GM23338 (cell line): Measurements from ENCODE around the gene FARP1. TPM values are rescaled to one million over a fixed set of nuclear protein-coding genes. Genes with fewer than 3 reads are reported as not detected.

Experiments
- ATAC-seq: fragments of 200-7000 bp; cut with Tn5 transposase; 3 replicates; pipeline ENCODE4 v1.9.1; 2020
- DNase-seq: peaks from one replicate; pipeline ENCODE4 v3.0.0-alpha.2; 2015; ENCODE audit warnings: low spot score
- H2AFZ ChIP-seq: fragments of 200-600 bp; sonication (generic); 2 replicates; pipeline ENCODE4 v1.8.0; 2016; ENCODE audit warnings: antibody characterized with exemption, mild to moderate bottlenecking, moderate library complexity
- H3F3A ChIP-seq: fragments of 200-600 bp; sonication (generic); replicated peaks from 2 replicates; pipeline ENCODE4 v1.8.0; 2017; ENCODE audit warnings: antibody characterized with exemption, mixed run types, low read depth
- H3K27ac ChIP-seq: fragments of 200-600 bp; sonication (generic); 2 replicates; pipeline ENCODE4 v1.6.1; 2016; ENCODE audit warnings: low read depth
- H3K27me3 ChIP-seq: fragments of 200-600 bp; sonication (generic); 2 replicates; pipeline ENCODE4 v1.8.0; 2016; ENCODE audit warnings: mild to moderate bottlenecking, mixed run types, moderate library complexity; ENCODE audit not compliant: insufficient read depth
- H3K36me3 ChIP-seq: fragments of 200-600 bp; sonication (generic); 2 replicates; pipeline ENCODE4 v1.8.0; 2016; ENCODE audit warnings: mild to moderate bottlenecking; ENCODE audit not compliant: insufficient read depth
- H3K4me1 ChIP-seq: fragments of 200-600 bp; sonication (generic); 2 replicates; pipeline ENCODE4 v1.8.0; 2016; ENCODE audit warnings: mild to moderate bottlenecking, moderate library complexity; ENCODE audit not compliant: insufficient read depth
- H3K4me2 ChIP-seq: fragments of 200-600 bp; sonication (generic); 2 replicates; pipeline ENCODE4 v1.7.1; 2017; ENCODE audit warnings: mixed run types
- H3K4me3 ChIP-seq: fragments of 200-600 bp; sonication (generic); 2 replicates; pipeline ENCODE4 v1.6.1; 2016; ENCODE audit warnings: mixed run types
- H3K79me2 ChIP-seq: fragments of 200-600 bp; sonication (generic); replicated peaks from 2 replicates; pipeline ENCODE4 v1.8.0; 2017; ENCODE audit warnings: mild to moderate bottlenecking; ENCODE audit not compliant: insufficient read depth
- H3K9me2 ChIP-seq: fragments of 200-600 bp; sonication (generic); 2 replicates; pipeline ENCODE4 v1.8.0; 2017; ENCODE audit not compliant: insufficient read depth
- H4K20me1 ChIP-seq: fragments of 200-600 bp; sonication (generic); replicated peaks from 2 replicates; pipeline ENCODE4 v1.8.0; 2017; ENCODE audit warnings: mild to moderate bottlenecking; ENCODE audit not compliant: insufficient read depth
- H3K27ac Mint-ChIP-seq: 2 replicates; pipeline ENCODE4 v1.8.0; 2020; ENCODE audit warnings: inconsistent platforms, mild to moderate bottlenecking, moderate library complexity, mixed read lengths
- H3K27me3 Mint-ChIP-seq: 3 replicates; pipeline ENCODE4 v1.8.0; 2022; ENCODE audit warnings: low read depth, mild to moderate bottlenecking, moderate library complexity, mixed read lengths, inconsistent platforms; ENCODE audit not compliant: insufficient read depth, poor library complexity
- H3K36me3 Mint-ChIP-seq: 3 replicates; pipeline ENCODE4 v1.8.0; 2021; ENCODE audit warnings: low read depth, mild to moderate bottlenecking, inconsistent platforms, moderate library complexity, mixed read lengths
- H3K4me1 Mint-ChIP-seq: 3 replicates; pipeline ENCODE4 v1.8.0; 2020; ENCODE audit warnings: mild to moderate bottlenecking, inconsistent platforms, mixed read lengths
- H3K4me3 Mint-ChIP-seq: 3 replicates; pipeline ENCODE4 v1.8.0; 2021; ENCODE audit warnings: moderate library complexity, mild to moderate bottlenecking, inconsistent platforms, mixed read lengths
- H3K9me3 Mint-ChIP-seq: 3 replicates; pipeline ENCODE4 v1.8.0; 2020; ENCODE audit warnings: moderate library complexity, mild to moderate bottlenecking, inconsistent platforms, mixed read lengths
- CREB1 ChIP-seq: fragments of 250-450 bp; sonication (Bioruptor Pico); IDR thresholded peaks from 2 replicates; pipeline ENCODE4 v1.5.0; 2020; ENCODE audit warnings: low read depth, mild to moderate bottlenecking, moderate library complexity
- CTCF ChIP-seq, 2 experiments: fragments of 200-600 bp in 1 of 2; sonication (generic) in 1 of 2; conservative IDR thresholded peaks; 2 replicates each; pipeline versions ENCODE4 v1.5.1 to v1.6.1; 2016 to 2017; ENCODE audit warnings: antibody characterized with exemption in 2 of 2, low read depth in 2 of 2, mild to moderate bottlenecking in 2 of 2, moderate library complexity in 1 of 2
- ETS1 ChIP-seq: IDR thresholded peaks from 2 replicates; pipeline ENCODE4 v1.6.1; 2016; ENCODE audit warnings: antibody characterized with exemption
- EZH2 ChIP-seq: fragments of 200-600 bp; sonication (generic); IDR thresholded peaks from one replicate; pipeline ENCODE4 v1.8.0; 2017; ENCODE audit warnings: antibody characterized with exemption, mild to moderate bottlenecking, low read depth; ENCODE audit not compliant: unreplicated experiment
- NANOG ChIP-seq: IDR thresholded peaks from 2 replicates; pipeline ENCODE4 v1.6.1; 2016; ENCODE audit warnings: antibody characterized with exemption, borderline replicate concordance
- POLR2AphosphoS5 ChIP-seq: IDR thresholded peaks from 2 replicates; pipeline ENCODE4 v1.6.1; 2016; ENCODE audit warnings: antibody characterized with exemption, low read depth
- ZNF114 ChIP-seq: fragments of 250-450 bp; sonication (Bioruptor Pico); IDR thresholded peaks from 2 replicates; pipeline ENCODE4 v1.5.0; 2020; ENCODE audit warnings: mild to moderate bottlenecking, moderate library complexity
- ZNF331 ChIP-seq: fragments of 250-450 bp; sonication (Bioruptor Pico); IDR thresholded peaks from 2 replicates; pipeline ENCODE4 v1.5.0; 2020; ENCODE audit warnings: low read depth, mild to moderate bottlenecking, moderate library complexity
- ZNF462 ChIP-seq: fragments of 250-450 bp; sonication (Bioruptor Pico); IDR thresholded peaks from 2 replicates; pipeline ENCODE4 v1.5.0; 2020; ENCODE audit warnings: mild to moderate bottlenecking, moderate library complexity
- polyA plus RNA-seq: library from polyadenylated mRNA; unstranded; fragments of >200 nt; fragmentation: Nextera tagmentation; extraction: Ambion mirVana; gene quantifications from 2 replicates; pipeline ENCODE4 v1.2.1, GENCODE V29; 2016
- total RNA-seq: library from RNA; depleted of rRNA; stranded (reverse); fragments of >200 nt; shearing (Covaris generic); gene quantifications from 2 replicates; pipeline ENCODE4 v1.2.3, GENCODE V29; 2014

FARP1 gene
- total and polyA plus RNA-seq, 2 experiments from 2014 or later: 53.6 to 82.5 TPM

GRCh38 chr13:98438246-98439125 lies 295.6 kb downstream of the FARP1 start:
- Histone ChIP-seq H3K4me3 (no peak overlapping the region), H3K4me1 (no peaks in the 10 kb centered on the region), H3K4me2 (no peak overlapping the region), H4K20me1 (no peaks in the 10 kb centered on the region; the same call in 1 of the 2 replicates), H3K27ac (no peak overlapping the region), H3K79me2 (no peaks in the 10 kb centered on the region), H3K27me3 (no peaks in the 10 kb centered on the region), H3F3A (no peaks in the 10 kb centered on the region), H2AFZ (no peak overlapping the region), H3K9me2 (no peaks in the 10 kb centered on the region), H3K36me3 (no peaks in the 10 kb centered on the region)
- Mint-ChIP-seq H3K4me1 (peaks cover 4% of the 10 kb centered on the region; the same call in 1 of the 3 replicates), H3K27me3 (peaks cover 14% of the 10 kb centered on the region), H3K36me3 (peaks cover 19% of the 10 kb centered on the region), H3K27ac (no peak overlapping the region), H3K4me3 (no peak overlapping the region), H3K9me3 (no peaks in the 10 kb centered on the region)
- ATAC-seq (no peak), DNase-seq (no peak)
- TF ChIP-seq ZNF331 (CRISPR knock-in tag) (no peak), CREB1 (CRISPR knock-in tag) (no peak), CTCF (conservative IDR thresholded peaks at IDR 0.05; ENCODE audit: low read depth in 2 of 2) (no peak), ZNF114 (CRISPR knock-in tag) (no peak), EZH2 (no peak), NANOG (no peak), ETS1 (no peak)

- peaks cover 19% of the 10 kb centered on the region for H3K36me3 Mint-ChIP-seq
- no peaks in the 10 kb centered on the region for H3K79me2 ChIP-seq
- no peak overlapping the region for H3K27ac ChIP-seq
- H3F3A ChIP-seq: no peaks in the 10 kb centered on the region
- no peaks in the 10 kb centered on the region for H3K27me3 ChIP-seq
- H3K4me3 Mint-ChIP-seq: no peak overlapping the region
- no peaks in the 10 kb centered on the region for H3K9me3 Mint-ChIP-seq
- no peak overlapping the region for H3K27ac Mint-ChIP-seq
- no peak for DNase-seq
- no peak for ATAC-seq
- no peaks in the 10 kb centered on the region; the same call in 1 of the 2 replicates for H4K20me1 ChIP-seq
- no peaks in the 10 kb centered on the region for H3K9me2 ChIP-seq
- no peak overlapping the region for H3K4me2 ChIP-seq
- H3K36me3 ChIP-seq: no peaks in the 10 kb centered on the region
- H3K4me3 ChIP-seq: no peak overlapping the region
- peaks cover 20% of the 10 kb centered on the region for H3K27me3 Mint-ChIP-seq
- peaks cover 4% of the 10 kb centered on the region; the same call in 1 of the 3 replicates for H3K4me1 Mint-ChIP-seq
- no peaks in the 10 kb centered on the region for H3K4me1 ChIP-seq
- H2AFZ ChIP-seq: no peak overlapping the region
- TF ChIP-seq ZNF331 (CRISPR knock-in tag) (no peak), ZNF114 (CRISPR knock-in tag) (no peak), ZNF462 (no peak), POLR2AphosphoS5 (no peak), NANOG (no peak)
Observed at GRCh38 chr13:98439126-98439828, 296.4 kb downstream of the FARP1 start.
